SKM-1 treated with dmso at 0.1 percent for 144 hours (cell line): ENCODE results near the gene TMEM164.
A peak's percentile ranks its signal among the peaks of the same experiment; 100 is the strongest.

Experiments used
- DNase-seq: peaks from one replicate; lab custom pipeline; 2025; ENCODE audit not compliant: unreplicated experiment; lab: John Stamatoyannopoulos, UW

The TMEM164 gene

DNA sequence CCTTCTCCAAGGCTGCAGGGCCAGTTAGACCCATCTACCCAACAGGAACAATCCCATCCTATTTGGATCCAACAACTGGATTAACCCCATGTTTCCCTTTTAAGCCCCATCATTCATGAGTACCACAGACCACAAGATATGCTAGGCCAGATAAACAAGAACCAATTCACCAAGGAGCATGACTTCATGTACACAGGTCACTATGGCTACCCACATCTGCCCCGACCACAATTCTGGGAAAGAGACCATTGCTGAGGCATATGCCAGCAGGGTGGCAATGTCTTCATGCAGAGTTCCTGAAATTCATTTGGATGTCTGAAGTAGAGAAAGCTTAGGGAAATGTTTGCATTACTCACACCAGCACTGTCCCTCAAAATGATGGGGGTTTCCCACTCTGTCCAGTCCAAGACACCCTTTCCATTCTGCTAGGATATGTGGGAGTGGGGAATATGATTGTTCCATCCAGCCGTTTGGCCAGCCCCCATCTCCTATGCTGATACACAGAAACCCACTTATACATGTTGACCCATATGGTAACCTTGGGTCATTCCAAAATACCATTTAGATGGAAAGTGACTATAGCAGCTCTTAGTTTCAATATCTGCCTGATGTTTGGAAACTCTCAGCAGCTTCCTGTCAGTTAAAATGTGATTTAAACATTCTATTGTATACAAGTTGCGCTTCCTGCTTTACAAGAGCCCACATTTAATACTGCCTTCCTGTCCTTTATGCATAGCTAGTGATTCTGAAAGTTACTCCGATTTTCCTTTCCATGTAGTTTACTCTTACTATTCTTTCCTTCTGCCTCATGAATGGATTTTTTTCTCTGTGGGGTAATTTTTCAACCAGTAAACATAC, 186.0 kb downstream of the TMEM164 start:
- DNase-seq = no peak

DNA sequence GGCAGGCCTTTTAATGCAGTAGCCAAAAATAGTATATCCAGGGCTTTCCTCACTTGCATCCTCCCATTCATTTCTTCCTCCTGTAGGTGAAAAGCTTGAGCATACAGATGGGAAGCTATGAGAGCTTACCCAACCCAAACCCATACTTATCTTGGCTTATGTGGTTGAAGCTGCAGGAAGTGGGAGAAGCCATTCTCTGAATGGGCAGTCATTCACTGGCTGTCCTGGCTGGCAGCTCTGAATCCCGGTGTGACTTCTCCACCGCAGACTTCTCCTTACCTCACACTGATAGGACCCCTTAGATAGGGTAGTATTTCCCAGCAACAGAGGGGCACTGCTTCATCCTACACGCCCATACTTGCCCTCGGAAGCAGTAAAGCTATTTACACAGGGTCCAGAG, 189.6 kb downstream of the TMEM164 start:
- DNase-seq = peak; percentile 8

GRCh38 chrX:110194977-110195376, 192.1 kb downstream of the TMEM164 start:
- DNase-seq = no peak

GRCh38 chrX:110201799-110202198, 198.9 kb downstream of the TMEM164 start:
- no peak for DNase-seq

DNA sequence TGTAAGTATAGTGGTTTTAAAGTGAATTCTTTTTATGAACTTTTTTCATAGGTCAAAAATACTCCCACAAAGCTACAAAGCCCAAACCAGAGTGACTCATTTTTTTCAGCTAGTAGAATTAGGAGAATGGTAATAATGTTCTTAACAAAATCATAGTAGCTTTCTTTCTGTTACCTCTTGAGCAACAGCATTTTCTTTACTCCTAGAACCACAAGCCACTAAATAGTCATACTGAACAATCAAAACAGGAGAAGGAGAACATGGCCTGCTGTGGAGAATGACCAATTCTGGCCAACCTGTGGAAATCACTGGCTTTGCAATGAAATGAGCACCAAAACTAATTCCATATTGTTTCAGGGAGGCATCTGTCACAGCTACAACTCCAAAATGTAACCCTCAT, 202.1 kb downstream of the TMEM164 start:
- DNase-seq = no peak

- no peak for DNase-seq
Observed at GRCh38 chrX:110208092-110208491, 205.2 kb downstream of the TMEM164 start.

GRCh38 chrX:110210417-110211139, 207.7 kb downstream of the TMEM164 start:
- DNase-seq = no peak

DNA sequence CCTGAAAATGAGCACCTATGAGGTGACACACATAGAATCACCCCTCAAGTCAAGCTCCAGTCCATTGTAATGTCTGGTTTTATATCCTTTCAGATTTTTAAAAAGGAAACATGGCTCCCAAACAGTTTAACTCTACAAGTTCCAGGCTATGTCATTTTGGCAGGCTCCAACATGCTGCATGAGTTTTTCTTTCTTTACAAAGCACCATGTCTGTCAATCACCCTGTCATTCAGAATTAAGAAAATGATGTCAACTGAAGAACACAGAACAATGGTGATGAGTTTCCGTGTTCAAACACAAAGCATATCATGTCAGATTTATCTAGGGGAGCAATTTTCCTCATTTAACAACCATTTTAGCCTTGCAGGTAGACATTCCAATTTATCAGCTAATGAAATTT, 208.4 kb downstream of the TMEM164 start:
- no peak for DNase-seq

DNA sequence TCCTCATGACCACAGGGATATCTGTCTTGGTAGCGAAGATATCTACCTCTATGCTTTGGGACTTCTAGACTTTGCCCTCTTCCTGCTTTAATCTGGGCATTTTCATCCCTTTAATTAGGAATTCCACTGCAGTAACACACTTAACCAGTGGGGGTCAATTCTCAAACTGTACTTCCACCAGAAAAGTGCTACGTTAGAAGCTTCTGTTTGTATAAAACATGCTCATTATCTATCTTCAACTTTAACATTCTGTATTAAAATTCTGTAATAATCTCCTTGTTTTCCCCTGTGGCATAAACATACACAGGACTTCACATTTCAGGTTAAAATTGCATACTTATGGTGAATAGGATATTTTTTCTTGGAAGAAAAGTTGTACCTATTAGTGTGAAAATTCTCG, 209.4 kb downstream of the TMEM164 start:
- no peak for DNase-seq

DNA sequence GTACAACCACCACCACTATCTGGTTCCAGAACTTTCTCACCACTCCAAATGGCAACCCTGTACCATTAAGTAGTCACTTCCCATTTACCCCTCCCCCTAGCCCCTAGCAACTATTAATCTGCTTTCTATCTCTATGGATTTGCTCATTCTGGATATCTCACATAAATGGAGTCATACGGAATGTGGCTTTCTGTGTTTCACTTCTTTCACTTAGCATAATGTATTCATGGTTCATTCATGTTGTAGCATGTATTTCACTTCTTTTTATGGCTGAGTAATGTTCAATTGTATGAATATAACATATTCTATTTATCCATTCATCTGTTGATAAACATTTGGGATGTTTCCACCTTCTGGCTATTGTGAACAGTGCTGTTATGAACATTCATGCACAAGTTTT, 210.3 kb downstream of the TMEM164 start:
- DNase-seq = no peak

GRCh38 chrX:110214684-110215083, 211.8 kb downstream of the TMEM164 start:
- no peak for DNase-seq

DNA sequence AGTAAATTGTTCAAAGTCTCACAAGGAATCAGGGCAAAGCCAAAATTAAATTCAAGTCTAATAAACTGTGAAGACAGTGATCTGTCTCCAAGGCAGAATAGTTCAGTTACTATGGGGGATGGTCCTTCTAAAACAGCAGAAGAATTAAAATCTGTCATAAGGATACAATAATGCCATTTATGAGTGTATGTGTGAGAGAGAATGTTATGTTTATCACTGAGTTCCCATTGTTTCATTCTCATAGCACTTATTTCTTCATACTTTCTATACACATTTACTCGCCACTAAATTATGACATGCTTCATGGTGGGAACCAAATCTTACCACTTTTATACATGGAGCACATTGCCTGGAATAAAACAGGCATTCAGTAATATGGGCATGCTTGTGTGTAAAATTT, 212.5 kb downstream of the TMEM164 start:
- DNase-seq = no peak

GRCh38 chrX:110216027-110216426, 213.1 kb downstream of the TMEM164 start:
- no peak for DNase-seq

DNA sequence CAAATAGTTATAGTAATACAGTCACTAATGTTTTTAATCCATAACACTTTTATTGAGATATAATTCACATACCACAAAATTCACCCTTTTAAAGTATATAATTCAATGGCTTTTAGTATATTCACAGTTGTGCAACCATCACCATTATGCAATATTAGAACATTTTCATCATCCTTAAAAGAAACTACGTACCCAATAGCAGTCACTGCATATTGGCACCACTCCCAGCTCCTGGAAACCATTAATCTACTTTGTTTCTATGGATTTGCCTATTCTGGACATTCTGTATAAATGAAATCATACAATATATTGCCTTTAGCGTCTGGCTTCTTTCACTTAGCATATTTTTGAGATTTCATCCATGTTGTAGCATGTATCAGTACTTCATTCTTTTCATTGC, 215.7 kb downstream of the TMEM164 start:
- DNase-seq = no peak

DNA sequence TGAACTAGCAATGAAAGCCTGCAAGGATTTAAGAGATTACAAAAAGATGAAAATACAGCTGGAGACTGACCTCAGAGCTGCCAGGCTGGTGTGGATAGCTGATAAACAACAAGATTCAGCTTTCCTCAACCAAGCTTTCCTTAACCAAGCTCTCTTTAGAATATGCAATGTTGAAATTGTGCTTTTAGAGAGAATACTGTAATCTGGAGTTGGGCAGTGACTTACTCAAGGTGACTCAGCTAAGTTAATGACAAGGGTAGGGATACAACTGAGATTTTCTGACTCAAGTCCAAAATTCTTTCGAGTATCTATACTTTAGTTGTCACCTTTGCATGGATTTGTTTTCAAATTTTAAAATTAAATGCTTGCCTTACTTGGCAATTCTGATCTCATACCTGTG, 217.0 kb downstream of the TMEM164 start:
- DNase-seq = no peak

GRCh38 chrX:110222497-110223257, 219.8 kb downstream of the TMEM164 start:
- no peak for DNase-seq

DNA sequence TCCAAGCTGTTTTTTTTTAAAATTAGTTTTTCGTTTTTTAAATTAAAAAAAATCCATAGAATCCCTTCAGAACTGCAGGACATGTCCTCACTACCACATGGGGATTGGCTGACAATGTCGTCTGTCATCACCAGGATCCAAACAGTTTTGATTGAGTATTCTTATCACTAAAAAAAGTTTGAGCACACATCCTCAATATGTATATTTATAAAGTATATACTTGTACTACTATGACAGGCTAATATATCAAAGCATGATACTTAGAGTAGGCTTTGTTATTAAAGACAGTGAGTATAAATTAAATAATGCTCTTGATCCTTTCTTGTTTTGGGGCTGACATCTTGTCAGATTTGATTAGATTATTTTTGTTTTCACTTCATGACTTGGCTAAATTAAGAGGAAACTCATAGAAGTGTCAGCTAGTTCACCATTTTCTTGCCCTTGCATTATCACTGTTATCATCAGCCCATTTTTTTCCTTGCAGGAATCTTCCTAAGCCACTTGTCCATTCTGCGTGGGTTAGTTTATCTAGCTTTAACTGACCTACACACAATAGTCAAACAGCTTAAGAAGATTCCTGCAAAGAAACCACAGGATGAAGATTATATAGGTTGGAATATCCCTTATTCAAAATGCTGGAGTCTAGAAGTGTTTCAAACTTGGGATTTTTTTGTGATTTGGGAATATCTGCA, 222.2 kb downstream of the TMEM164 start:
- DNase-seq = no peak

GRCh38 chrX:110226931-110227330, 224.0 kb downstream of the TMEM164 start:
- no peak for DNase-seq
